CD4-positive, alpha-beta T cell (primary cell): ENCODE data around the gene CLOCK. TPM values are rescaled to one million over a fixed set of nuclear protein-coding genes. Genes with fewer than 3 reads are reported as not detected.
A peak's percentile ranks its signal among the peaks of the same experiment; 100 is the strongest.

Experiments
- ATAC-seq: fragments of 200-7000 bp; cut with Tn5 transposase; one replicate; pipeline ENCODE4 v1.10.0; 2022; ENCODE audit warnings: mild to moderate bottlenecking; ENCODE audit not compliant: poor library complexity
- CTCF ChIA-PET: fragments of 350-600 bp; sonication (Branson Sonifier 250); formaldehyde crosslinking; loops from one replicate; lab custom pipeline; 2021; ENCODE audit warnings: antibody characterized with exemption, inconsistent platforms; lab: Charles Lee
- POLR2A ChIA-PET: fragments of 350-600 bp; sonication (Branson Sonifier 250); formaldehyde crosslinking; loops from one replicate; lab custom pipeline; 2021; ENCODE audit warnings: antibody characterized with exemption, inconsistent platforms; lab: Charles Lee
- DNase-seq, 14 experiments: peaks; one replicate each; pipeline ENCODE4 v3.0.0-alpha.2; 2013 to 2020; ENCODE audit warnings: mixed read lengths in 2 of 14
- H3K27ac ChIP-seq, 2 donors: one replicate each; pipeline versions ENCODE4 v1.5.1 to v1.7.0; 2013; ENCODE audit warnings: low read length in 2 of 2, low read depth in 1 of 2, mild to moderate bottlenecking in 1 of 2
- H3K27me3 ChIP-seq, 2 experiments: 1 replicate in 1 of 2; 2 replicates in 1 of 2; pipeline versions ENCODE4 v1.6.1 to v1.7.0; 2013; ENCODE audit warnings: low read length in 2 of 2, control low read depth in 1 of 2, mild to moderate bottlenecking in 1 of 2, moderate library complexity in 1 of 2; ENCODE audit not compliant: insufficient read depth in 2 of 2, control insufficient read depth in 1 of 2
- H3K36me3 ChIP-seq: one replicate; pipeline ENCODE4 v1.6.1; 2013; ENCODE audit warnings: low read length, control low read depth; ENCODE audit not compliant: insufficient read depth
- H3K4me1 ChIP-seq: one replicate; pipeline ENCODE4 v1.6.1; 2013; ENCODE audit warnings: low read length, control low read depth; ENCODE audit not compliant: insufficient read depth
- H3K4me3 ChIP-seq: one replicate; pipeline ENCODE4 v1.5.1; 2013; ENCODE audit warnings: mild to moderate bottlenecking, low read length, moderate library complexity
- H3K9me3 ChIP-seq, 2 experiments: 1 replicate in 1 of 2; 2 replicates in 1 of 2; pipeline versions ENCODE4 v1.6.1 to v1.7.0; 2013; ENCODE audit warnings: low read length in 2 of 2, mild to moderate bottlenecking in 2 of 2, control low read depth in 1 of 2, moderate library complexity in 1 of 2; ENCODE audit not compliant: control insufficient read depth in 1 of 2, insufficient read depth in 1 of 2
- H3K27ac Mint-ChIP-seq: one replicate; pipeline ENCODE4 v1.8.0; 2020; ENCODE audit warnings: mixed read lengths
- H3K27me3 Mint-ChIP-seq: one replicate; pipeline ENCODE4 v1.8.0; 2021; ENCODE audit warnings: mixed read lengths
- H3K36me3 Mint-ChIP-seq: one replicate; pipeline ENCODE4 v1.8.0; 2021; ENCODE audit warnings: low read depth, mixed read lengths
- H3K4me1 Mint-ChIP-seq: one replicate; pipeline ENCODE4 v1.8.0; 2021; ENCODE audit warnings: low read depth, mixed read lengths
- H3K4me3 Mint-ChIP-seq: one replicate; pipeline ENCODE4 v1.8.0; 2020; ENCODE audit warnings: mild to moderate bottlenecking, mixed read lengths
- H3K9me3 Mint-ChIP-seq: one replicate; pipeline ENCODE4 v1.8.0; 2020; ENCODE audit warnings: mixed read lengths
- intact Hi-C, 2 experiments: fragments of 100-400 bp; cut with DNase I in 1 of 2; cut with micrococcal nuclease in 1 of 2; formaldehyde crosslinking; loops; one replicate each; pipeline versions ENCODE4 v1.15.1 to v1.9.0; 2023 to 2025; cut with DNase I, micrococcal nuclease
- total RNA-seq, 174 experiments: library from RNA in 2 of 174; stranded (reverse) in 2 of 174; gene quantifications; one replicate each; pipeline ENCODE4 v1.2.3 and lab custom pipeline; 2021 to 2026
- TF ChIP-seq, protein P1 (sequence below): fragments of 200-600 bp; IDR thresholded peaks from one replicate; pipeline ENCODE4 v1.8.0; 2022; ENCODE audit warnings: antibody characterized with exemption, mild to moderate bottlenecking

Gene CLOCK
- total RNA-seq, 2 experiments from 2014 or later, result 4.9 to 5.6 TPM

DNA sequence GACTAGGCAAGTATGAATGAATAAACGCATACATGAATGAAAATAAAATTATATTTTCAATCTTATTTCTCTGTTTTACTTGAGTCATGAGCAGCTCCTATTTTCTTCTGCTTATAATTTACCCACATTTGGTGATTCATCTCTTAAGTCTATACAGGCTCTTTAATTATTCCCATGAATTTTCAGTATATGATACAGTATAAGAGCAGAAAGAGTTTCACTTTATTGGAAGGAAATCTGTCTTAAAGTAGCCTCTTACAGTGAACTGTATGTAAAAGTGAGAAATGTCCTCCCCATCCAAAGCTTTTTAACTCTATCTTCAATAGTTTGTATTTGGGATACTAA, 100.2 kb downstream of the CLOCK start:
- H3K4me1 ChIP-seq, result peaks cover 5% of the 10 kb centered on the region
- H3K27ac ChIP-seq, result no peak overlapping the region
- ATAC-seq (no peak), DNase-seq (no peak)
- H3K36me3 ChIP-seq, result peaks cover 24% of the 10 kb centered on the region
- no peak overlapping the region for H3K4me3 ChIP-seq
- Mint-ChIP-seq H3K27ac (no peak overlapping the region), H3K27me3 (no peaks in the 10 kb centered on the region), H3K36me3 (peaks cover 77% of the 10 kb centered on the region), H3K4me3 (no peak overlapping the region), H3K4me1 (peaks cover 19% of the 10 kb centered on the region), H3K9me3 (no peaks in the 10 kb centered on the region)
- ChIA-PET CTCF (interaction anchor here (0.9 kb wide), 1 partner anchor 9 kb away, joined by 5 read pairs; no protein-coding TSS in a partner anchor), POLR2A (interaction anchor here (0.7 to 1.2 kb wide), 2 partner anchors 47 to 93 kb away, joined by 3 to 4 read pairs; no protein-coding TSS in a partner anchor)
- no peaks in the 10 kb centered on the region for H3K9me3 ChIP-seq
- H3K27me3 ChIP-seq, result no peaks in the 10 kb centered on the region
- TF ChIP-seq, protein P1, sequence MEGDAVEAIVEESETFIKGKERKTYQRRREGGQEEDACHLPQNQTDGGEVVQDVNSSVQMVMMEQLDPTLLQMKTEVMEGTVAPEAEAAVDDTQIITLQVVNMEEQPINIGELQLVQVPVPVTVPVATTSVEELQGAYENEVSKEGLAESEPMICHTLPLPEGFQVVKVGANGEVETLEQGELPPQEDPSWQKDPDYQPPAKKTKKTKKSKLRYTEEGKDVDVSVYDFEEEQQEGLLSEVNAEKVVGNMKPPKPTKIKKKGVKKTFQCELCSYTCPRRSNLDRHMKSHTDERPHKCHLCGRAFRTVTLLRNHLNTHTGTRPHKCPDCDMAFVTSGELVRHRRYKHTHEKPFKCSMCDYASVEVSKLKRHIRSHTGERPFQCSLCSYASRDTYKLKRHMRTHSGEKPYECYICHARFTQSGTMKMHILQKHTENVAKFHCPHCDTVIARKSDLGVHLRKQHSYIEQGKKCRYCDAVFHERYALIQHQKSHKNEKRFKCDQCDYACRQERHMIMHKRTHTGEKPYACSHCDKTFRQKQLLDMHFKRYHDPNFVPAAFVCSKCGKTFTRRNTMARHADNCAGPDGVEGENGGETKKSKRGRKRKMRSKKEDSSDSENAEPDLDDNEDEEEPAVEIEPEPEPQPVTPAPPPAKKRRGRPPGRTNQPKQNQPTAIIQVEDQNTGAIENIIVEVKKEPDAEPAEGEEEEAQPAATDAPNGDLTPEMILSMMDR, result no peak
- intact Hi-C loops, result loop anchor here in 1 of 2 experiments (5.0 kb wide), 1 partner anchor 106 kb away; no protein-coding TSS in a partner anchor

GRCh38 chr4:55445921-55446577, 100.7 kb downstream of the CLOCK start:
- DNase-seq (no peak), ATAC-seq (no peak)
- Histone ChIP-seq H3K36me3 (peaks cover 23% of the 10 kb centered on the region), H3K27me3 (no peaks in the 10 kb centered on the region), H3K27ac (no peak overlapping the region), H3K4me3 (no peak overlapping the region), H3K4me1 (peaks cover 5% of the 10 kb centered on the region), H3K9me3 (no peaks in the 10 kb centered on the region)
- TF ChIP-seq, protein P1, result no peak
- Mint-ChIP-seq H3K4me1 (peaks cover 19% of the 10 kb centered on the region), H3K4me3 (no peak overlapping the region), H3K9me3 (no peaks in the 10 kb centered on the region), H3K36me3 (peaks cover 77% of the 10 kb centered on the region), H3K27ac (no peak overlapping the region), H3K27me3 (no peaks in the 10 kb centered on the region)
- ChIA-PET CTCF (interaction anchor here (0.9 to 1.5 kb wide), 3 partner anchors 9 to 109 kb away, joined by 4 to 5 read pairs (median 4); no protein-coding TSS in a partner anchor), POLR2A (interaction anchor here (0.7 to 1.2 kb wide), 3 partner anchors 46 to 101 kb away, joined by 3 to 4 read pairs (median 3); no protein-coding TSS in a partner anchor)
- intact Hi-C loops, result loop anchor here in 1 of 2 experiments (5.0 kb wide), 1 partner anchor 106 kb away; no protein-coding TSS in a partner anchor

- no peak overlapping the region for H3K4me3 ChIP-seq
- intact Hi-C loops, result loop anchor here in 1 of 2 experiments (5.0 kb wide), 3 partner anchors 48 to 107 kb away; partner anchors contain the start of genes SRD5A3 and TMEM165
- no peak overlapping the region for H3K4me3 Mint-ChIP-seq
- DNase-seq, result peak in 2 of 14 experiments; percentile 20 to 26
- H3K4me1 ChIP-seq, result peaks cover 5% of the 10 kb centered on the region
- H3K27me3 Mint-ChIP-seq, result no peaks in the 10 kb centered on the region
- TF ChIP-seq, protein P1, result no peak
- peaks cover 76% of the 10 kb centered on the region for H3K36me3 Mint-ChIP-seq
- ChIA-PET CTCF (interaction anchor here (0.7 to 1.5 kb wide), 5 partner anchors 9 to 110 kb away, joined by 3 to 4 read pairs (median 3); partner anchors contain the start of gene TMEM165), POLR2A (no interaction called here)
- no peak for ATAC-seq
- peaks cover 21% of the 10 kb centered on the region for H3K36me3 ChIP-seq
- no peak overlapping the region for H3K27ac ChIP-seq
- no peaks in the 10 kb centered on the region for H3K9me3 ChIP-seq
- H3K27me3 ChIP-seq, result no peaks in the 10 kb centered on the region
- H3K4me1 Mint-ChIP-seq, result peaks cover 23% of the 10 kb centered on the region
- H3K9me3 Mint-ChIP-seq, result no peaks in the 10 kb centered on the region
- H3K27ac Mint-ChIP-seq, result no peak overlapping the region
Measured at GRCh38 chr4:55444827-55445226, 101.9 kb downstream of the CLOCK start.
